ENCODE measurements around the gene MIGA2. TPM values are rescaled to one million over a fixed set of nuclear protein-coding genes. Genes with fewer than 3 reads are reported as not detected.

MIGA2 gene
- total RNA-seq, 1 donor from 2014 or later: 50.2 TPM

DNA sequence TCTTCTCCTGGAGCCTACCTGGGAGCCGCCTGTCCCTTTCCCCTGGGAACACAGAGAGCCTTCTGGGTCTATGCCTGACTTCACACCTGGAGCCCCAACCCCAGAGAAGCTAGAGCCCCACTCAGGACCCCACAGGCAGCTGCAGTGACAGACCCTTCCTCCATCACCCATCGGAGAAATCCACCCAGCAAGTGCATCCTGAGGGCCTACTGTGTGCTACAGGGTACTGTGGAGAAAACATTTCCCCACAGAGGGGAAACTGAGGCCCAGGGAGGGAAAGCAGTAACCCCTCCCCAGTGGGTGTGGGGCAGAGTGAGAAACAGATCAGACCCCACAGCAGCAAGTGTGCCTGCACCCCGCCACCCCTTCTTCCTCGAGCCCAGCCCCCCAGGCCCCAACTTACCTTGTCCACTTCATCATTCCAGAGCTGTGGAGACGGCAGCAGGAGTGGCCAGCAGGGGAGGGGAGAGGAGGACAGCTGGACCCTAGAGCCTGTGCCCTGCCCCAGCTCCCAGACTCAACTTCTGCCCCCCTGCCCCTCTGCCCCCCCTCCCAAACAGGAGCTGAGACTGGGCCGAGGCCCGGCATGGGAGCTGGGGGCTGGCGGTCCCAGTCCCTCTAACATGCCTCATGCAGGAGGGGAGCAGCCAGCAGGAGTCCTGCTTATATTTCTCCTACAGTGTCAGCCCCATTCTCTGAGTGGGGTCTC, 26.0 kb upstream of the MIGA2 start:
- intact Hi-C loops (cut with micrococcal nuclease): no loop called here

DNA sequence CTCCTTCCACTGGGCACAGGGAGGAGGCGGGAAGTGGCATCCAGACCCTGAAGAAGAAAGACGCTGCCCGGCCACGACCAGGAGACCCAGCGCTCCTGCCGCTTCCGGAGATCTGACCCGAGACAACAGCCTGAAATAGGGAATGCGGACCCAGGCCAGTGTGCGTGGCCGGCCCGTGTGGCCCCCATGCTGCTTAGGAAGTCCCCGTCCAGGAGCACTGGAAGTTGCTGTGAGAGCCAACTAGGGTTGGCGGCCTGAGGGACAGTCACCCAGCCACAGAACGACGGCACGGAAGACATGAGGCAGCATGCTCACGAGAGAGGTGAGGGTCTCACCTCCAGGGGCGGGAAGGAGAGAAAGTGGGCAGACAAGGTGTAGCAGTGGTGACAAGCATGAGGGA, 25.3 kb upstream of the MIGA2 start:
- intact Hi-C loops (cut with micrococcal nuclease): no loop called here

DNA sequence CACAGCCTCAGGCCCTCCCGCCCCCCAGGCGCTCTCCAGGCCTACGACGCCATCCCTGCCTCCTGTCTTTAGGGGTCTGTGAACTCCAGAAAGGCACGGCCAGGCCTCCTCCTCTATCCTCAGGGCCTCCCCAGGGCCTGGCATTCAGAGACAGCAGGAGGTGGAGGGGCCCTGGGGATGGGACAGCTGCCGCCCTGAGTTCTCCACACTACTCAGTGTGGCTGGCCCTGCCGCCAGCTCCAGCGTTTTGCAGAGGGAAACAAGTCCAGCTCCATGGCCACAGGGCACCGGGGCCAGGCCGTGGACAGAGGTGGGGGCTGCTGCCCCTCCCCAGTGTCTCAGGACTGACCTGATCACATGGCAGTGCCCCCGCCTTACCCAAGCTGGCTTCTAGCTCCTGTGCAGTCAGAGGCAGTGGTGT, 24.7 kb upstream of the MIGA2 start:
- intact Hi-C loops (cut with micrococcal nuclease): no loop called here

- intact Hi-C loops (cut with micrococcal nuclease): no loop called here
Measured at GRCh38 chr9:129012343-129012742, 24.1 kb upstream of the MIGA2 start.

GRCh38 chr9:129012893-129013448, 23.5 kb upstream of the MIGA2 start:
- intact Hi-C loops (cut with micrococcal nuclease): no loop called here

GRCh38 chr9:129013674-129014073, 22.8 kb upstream of the MIGA2 start:
- intact Hi-C loops (cut with micrococcal nuclease): no loop called here

- intact Hi-C loops (cut with micrococcal nuclease): no loop called here
Measured at GRCh38 chr9:129014124-129014523, 22.3 kb upstream of the MIGA2 start.

DNA sequence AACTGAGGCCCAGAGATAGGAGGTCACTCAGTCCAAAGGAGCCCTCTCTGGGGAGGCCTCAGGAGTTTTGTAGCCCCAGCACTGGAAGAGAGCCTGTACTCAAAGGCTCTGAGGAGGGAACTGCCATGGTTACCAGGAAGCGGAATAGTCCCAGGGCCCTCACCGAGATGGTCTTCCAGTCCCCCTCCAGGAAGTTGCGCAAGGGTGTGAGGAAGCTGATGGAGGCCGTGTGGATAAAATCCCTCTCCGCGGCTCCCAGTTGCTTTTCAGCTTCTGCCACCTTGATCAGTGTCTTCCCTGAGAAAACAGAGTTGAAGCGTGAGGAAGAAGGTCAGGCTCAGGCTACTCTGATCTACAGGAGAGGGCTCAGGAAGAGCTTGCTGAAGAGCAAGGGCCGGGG, 21.8 kb upstream of the MIGA2 start:
- intact Hi-C loops (cut with micrococcal nuclease): no loop called here

DNA sequence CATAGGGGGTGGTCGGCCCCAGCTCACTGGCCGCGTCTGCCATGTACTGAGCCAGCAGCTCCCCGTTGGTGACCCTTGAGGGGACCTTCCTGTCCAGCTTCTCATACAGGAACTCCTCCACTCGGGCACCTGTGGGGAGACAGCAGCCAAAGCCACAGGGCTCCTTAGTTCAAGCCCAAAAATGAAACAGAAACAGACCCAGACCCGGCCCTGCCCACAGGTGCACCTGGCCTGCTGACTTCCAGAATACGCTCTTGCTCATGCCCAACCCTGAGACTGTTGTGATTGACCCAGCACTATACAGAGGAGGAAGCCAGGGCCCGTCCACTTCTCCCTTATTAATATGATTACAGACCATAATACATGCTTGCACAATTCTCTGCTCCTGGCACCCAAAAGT, 15.3 kb upstream of the MIGA2 start:
- intact Hi-C loops (cut with micrococcal nuclease): loop anchor here (10.0 kb wide), 1 partner anchor 1246 kb away; the partner anchor contains the start of gene SH2D3C

GRCh38 chr9:129022037-129022436, 14.4 kb upstream of the MIGA2 start:
- intact Hi-C loops (cut with micrococcal nuclease): loop anchor here (10.0 kb wide), 1 partner anchor 1247 kb away; the partner anchor contains the start of gene SH2D3C

- intact Hi-C loops (cut with micrococcal nuclease): loop anchor here (10.0 kb wide), 1 partner anchor 1248 kb away; the partner anchor contains the start of gene SH2D3C
Measured at GRCh38 chr9:129023036-129023907, 13.2 kb upstream of the MIGA2 start.

- intact Hi-C loops (cut with micrococcal nuclease): loop anchor here (10.0 kb wide), 1 partner anchor 1249 kb away; the partner anchor contains the start of gene SH2D3C
Measured at GRCh38 chr9:129023908-129024233, 12.6 kb upstream of the MIGA2 start.

- intact Hi-C loops (cut with micrococcal nuclease): loop anchor here (10.0 kb wide), 1 partner anchor 1252 kb away; the partner anchor contains the start of gene SH2D3C
Measured at GRCh38 chr9:129026442-129027223, 9.8 kb upstream of the MIGA2 start.

DNA sequence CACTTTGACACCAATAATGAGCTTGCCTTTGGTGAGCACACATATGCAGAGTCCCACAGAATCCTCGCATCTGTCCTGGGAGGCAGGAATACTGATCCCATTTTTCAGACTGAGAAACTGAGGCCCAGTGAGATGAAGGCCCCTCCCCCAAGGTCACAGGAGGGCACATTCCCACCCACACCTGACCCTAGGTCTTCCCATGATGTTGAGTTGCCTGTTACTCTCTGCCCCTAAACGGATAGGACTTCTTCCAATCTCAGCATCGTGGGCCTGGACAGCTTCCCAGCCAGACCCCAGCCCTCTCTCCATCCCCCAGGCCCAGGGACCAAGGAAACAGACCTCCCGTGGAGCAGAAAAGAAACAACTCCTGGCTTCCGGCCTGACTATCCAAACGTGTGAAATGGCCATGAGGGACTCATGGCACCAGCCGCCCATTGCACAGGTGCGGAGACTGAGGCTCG, 9.2 kb upstream of the MIGA2 start:
- intact Hi-C loops (cut with micrococcal nuclease): loop anchor here (10.0 kb wide), 1 partner anchor 1252 kb away; the partner anchor contains the start of gene SH2D3C

DNA sequence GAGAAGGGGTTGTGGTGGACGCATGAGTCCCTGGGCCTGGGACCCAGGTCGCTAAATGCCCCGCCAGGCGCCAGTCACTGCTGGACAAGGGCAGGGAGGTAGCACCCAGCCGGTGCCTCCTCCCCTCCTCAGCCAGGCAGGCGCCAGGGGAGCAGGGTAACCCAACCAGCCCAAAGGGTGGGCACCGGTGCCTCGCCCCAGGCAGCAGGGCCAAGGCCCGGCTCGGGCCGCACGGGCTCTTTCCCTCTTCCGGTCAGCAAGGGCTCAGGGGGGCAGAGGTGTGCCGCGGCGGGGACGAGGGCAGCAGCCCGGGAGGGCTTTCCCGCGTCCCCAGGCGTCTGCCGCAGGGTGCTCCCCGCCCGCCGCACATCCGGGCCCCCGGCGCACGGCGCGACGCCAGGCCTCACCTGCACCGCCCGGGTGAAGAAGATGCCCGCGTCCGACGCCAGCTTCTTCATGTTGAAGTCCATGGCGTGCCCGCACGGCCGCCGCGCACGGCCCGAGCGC, 8.7 kb upstream of the MIGA2 start:
- intact Hi-C loops (cut with micrococcal nuclease): loop anchor here (1.0 to 10.0 kb wide), 9 partner anchors 9 to 1253 kb away; partner anchors contain the start of genes DOLK, DOLPP1, KYAT1 and MIGA2

DNA sequence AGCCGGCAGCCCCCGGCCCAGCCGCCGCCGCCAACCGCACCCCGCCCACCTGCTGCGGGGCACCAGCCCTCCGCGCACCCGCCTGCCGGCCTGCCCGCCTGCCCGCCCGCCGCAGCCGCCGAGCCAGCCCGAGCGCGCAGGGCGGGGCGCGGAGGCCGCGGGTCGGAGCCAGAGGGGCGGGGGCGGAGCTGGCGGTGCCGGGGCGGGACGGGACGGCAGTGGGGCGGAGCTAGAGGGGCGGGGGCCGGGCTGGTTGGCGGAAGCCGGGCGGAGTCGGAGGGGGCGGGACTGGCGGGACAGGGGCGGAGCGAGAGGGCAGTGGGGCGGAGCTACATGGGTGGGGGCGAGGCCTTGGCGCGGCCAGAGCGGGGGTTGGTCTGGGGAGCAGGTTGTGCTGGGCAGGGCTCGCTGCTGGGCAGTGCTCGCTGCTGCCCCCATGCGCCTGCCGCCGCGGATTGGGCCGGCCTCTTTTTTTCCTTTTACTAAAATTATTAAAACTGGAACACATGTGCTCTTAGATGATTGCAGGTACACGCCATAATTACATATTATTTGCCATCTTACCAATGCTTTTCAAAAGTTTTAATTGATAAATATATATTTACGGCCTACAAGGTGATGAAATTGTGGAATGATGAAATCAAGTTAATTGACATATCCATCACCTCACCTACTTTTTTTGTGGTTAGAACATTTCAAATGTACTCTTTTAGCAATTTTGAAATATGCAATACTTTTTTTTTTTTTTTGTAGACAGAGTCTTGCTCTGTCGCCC, 8.0 kb upstream of the MIGA2 start, which contains the start of gene SH3GLB2:
Gene SH3GLB2 (minus strand): TSS at position 140 of the 775 bp plus-strand sequence. CDS start 177 bp downstream, outside the sequence.
- intact Hi-C loops (cut with micrococcal nuclease): loop anchor here (1.0 to 10.0 kb wide), 9 partner anchors 8 to 1254 kb away; partner anchors contain the start of genes DOLK, DOLPP1, KYAT1 and MIGA2

- intact Hi-C loops (cut with micrococcal nuclease): no loop called here
Measured at GRCh38 chr9:129030191-129030590, 6.2 kb upstream of the MIGA2 start.

DNA sequence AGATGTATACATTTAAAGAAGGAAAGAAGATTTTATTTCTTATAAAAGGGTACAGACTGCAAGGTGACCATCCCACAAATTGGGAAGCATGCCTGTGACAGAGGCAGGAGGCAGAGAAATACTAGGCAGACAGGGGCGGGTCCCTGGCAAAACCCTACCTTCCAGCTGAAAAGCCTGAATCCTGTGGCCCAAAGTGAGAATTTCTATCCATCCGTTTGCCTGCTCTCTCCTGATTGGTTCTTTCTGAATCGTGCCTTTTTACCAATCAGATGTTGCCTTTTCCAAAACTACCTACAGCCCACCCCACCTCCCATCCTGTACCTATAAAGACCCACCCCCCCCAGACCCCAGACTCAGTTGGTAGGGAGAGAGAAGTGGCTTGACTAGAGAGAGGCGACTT, 4.9 kb upstream of the MIGA2 start:
- intact Hi-C loops (cut with micrococcal nuclease): no loop called here

DNA sequence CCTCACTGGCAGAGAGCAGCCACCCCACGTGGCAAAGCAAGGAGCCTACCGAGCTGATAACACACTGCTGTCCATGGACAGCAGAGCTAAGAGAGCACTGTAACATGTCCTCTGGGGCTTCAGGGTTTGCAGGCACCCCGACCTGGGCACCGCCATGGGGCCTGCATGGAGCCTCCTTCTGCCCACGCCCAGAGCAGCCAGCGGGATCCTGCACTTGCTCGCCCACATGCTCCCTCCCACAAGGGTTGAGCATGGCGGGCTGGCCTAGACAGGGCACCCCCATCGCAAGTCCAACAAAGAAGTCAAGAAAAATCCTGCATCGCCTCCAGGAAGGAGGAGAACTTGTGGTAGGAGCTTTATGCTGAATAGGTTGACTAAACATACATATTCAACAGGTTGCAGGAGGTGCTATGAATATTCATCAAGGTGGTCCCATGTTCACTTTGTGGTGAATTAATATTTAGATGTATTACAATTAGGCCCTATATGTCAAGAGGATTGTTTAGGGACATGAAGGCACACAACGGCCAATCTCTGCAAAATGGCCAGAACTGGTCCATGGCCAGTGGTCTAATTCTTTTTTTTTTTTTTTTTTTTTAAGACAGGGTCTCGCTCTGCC, 3.8 kb upstream of the MIGA2 start:
- intact Hi-C loops (cut with micrococcal nuclease): no loop called here
